Left lung (tissue), 10 donors: ENCODE data around the gene KAT7. TPM values are rescaled to one million over a fixed set of nuclear protein-coding genes. Genes with fewer than 3 reads are reported as not detected.
"Not testable (repeated sequence)": the region's sequence is repeated elsewhere in the genome, so short reads cannot be mapped to it uniquely, and the experiment has no call there.

ENCODE experiments used
- ATAC-seq: fragments of 200-7000 bp; cut with Tn5 transposase; one replicate; pipeline ENCODE4 v1.9.1; 2020; ENCODE audit warnings: moderate library complexity
- DNase-seq, 4 donors: peaks; one replicate each; pipeline ENCODE4 v3.0.0-alpha.2; 2013 to 2020
- H3K27ac ChIP-seq, 2 donors: fragments of 200-600 bp; sonication (generic) in 1 of 2; one replicate each; pipeline versions ENCODE4 v1.5.0 to v1.8.0; 2020 to 2021
- H3K27me3 ChIP-seq, 2 donors: fragments of 200-600 bp; sonication (generic) in 1 of 2; one replicate each; pipeline versions ENCODE4 v1.5.0 to v1.8.0; 2020 to 2021
- H3K36me3 ChIP-seq, 2 donors: fragments of 200-600 bp; sonication (generic) in 1 of 2; one replicate each; pipeline versions ENCODE4 v1.5.0 to v1.8.0; 2020 to 2021
- H3K4me1 ChIP-seq, 2 donors: fragments of 200-600 bp; one replicate each; pipeline ENCODE4 v1.8.0; 2021
- H3K4me3 ChIP-seq, 2 donors: fragments of 200-600 bp; sonication (generic) in 1 of 2; one replicate each; pipeline versions ENCODE4 v1.5.0 to v1.8.0; 2020 to 2021; ENCODE audit warnings: mild to moderate bottlenecking in 1 of 2
- H3K9me3 ChIP-seq, 2 donors: fragments of 200-600 bp; sonication (generic) in 1 of 2; one replicate each; pipeline versions ENCODE4 v1.5.0 to v1.8.0; 2020 to 2021
- intact Hi-C, 2 donors: fragments of 100-400 bp; cut with DNase I; formaldehyde crosslinking; loops; one replicate each; pipeline versions ENCODE4 v1.11.2 to v1.14.2; 2022
- polyA plus RNA-seq, 6 donors: library from polyadenylated mRNA; unstranded; fragments of 120-200 nt; gene quantifications; one replicate each; pipeline ENCODE4 v1.2.1, GENCODE V29; 2013; ENCODE audit not compliant: insufficient read length in 6 of 6
- total RNA-seq, 2 donors: library from RNA; stranded (reverse); fragmentation: NEBNext Ultra II Directional; extraction: Animal tissue kit (Norgen Biotek cat#: 25700); gene quantifications; one replicate each; pipeline ENCODE4 v1.2.1, GENCODE V29; 2021
- TF ChIP-seq, protein P1 (sequence below), 2 donors: fragments of 200-600 bp; sonication (generic) in 1 of 2; IDR thresholded peaks; one replicate each; pipeline versions ENCODE4 v1.5.0 to v1.8.0; 2021; ENCODE audit warnings: antibody characterized with exemption in 2 of 2
- donor health status: DM: no; HTN: yes; CAD: no.
- donor health status: DM: no; HTN: no; CAD: no.

The KAT7 gene
- total and polyA plus RNA-seq, 8 donors: 44.1 to 56.7 (median 51.5) TPM

DNA sequence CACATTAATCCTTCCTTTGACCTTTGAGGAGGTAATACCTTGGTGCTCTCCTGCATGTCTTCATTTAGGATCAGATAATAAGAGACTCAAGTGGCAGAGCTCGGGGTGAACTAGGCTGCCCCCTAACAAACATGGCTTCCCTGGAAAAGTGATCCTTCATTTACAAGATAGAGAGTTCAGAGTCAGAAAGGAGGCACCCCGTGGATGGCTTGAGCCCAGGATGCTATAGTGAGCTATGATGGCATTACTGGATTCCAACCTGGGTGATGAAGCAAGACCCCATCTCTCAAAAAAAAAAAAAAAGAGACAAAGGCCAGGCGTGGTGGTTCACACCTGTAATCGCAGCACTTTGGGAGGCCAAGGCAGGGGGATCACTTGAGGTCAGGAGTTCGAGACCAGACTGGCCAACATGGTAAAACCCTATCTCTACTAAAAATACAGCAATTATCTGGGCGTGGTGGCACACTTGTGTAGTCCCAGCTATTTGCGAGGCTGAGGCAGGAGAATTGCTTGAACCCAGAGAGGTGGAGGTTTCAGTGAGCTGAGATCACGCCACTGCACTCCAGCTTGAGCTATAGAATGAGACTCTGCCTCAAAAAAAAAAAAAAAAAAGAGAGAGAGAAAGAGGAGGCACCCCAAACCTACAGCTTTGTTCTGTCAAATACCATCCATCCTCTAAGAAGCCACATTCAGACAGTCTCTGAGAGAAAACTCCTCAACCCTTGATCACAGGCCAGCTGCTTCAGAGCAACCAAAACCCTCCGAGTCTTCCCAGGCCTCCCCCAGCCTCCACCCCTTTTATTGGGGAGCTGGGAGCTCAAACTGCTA lies 31.9 kb upstream of the KAT7 start:
- no peaks in the 10 kb centered on the region for H3K9me3 ChIP-seq
- no peak overlapping the region for H3K27ac ChIP-seq
- H3K36me3 ChIP-seq: peaks cover 0 to 11% of the 10 kb centered on the region in 2 donors
- no peak for ATAC-seq
- no peaks in the 10 kb centered on the region for H3K27me3 ChIP-seq
- H3K4me1 ChIP-seq: peaks cover 0 to 11% of the 10 kb centered on the region in 2 donors
- no peak overlapping the region for H3K4me3 ChIP-seq
- no peak for DNase-seq
- intact Hi-C loops: no loop called here
- TF ChIP-seq, protein P1, sequence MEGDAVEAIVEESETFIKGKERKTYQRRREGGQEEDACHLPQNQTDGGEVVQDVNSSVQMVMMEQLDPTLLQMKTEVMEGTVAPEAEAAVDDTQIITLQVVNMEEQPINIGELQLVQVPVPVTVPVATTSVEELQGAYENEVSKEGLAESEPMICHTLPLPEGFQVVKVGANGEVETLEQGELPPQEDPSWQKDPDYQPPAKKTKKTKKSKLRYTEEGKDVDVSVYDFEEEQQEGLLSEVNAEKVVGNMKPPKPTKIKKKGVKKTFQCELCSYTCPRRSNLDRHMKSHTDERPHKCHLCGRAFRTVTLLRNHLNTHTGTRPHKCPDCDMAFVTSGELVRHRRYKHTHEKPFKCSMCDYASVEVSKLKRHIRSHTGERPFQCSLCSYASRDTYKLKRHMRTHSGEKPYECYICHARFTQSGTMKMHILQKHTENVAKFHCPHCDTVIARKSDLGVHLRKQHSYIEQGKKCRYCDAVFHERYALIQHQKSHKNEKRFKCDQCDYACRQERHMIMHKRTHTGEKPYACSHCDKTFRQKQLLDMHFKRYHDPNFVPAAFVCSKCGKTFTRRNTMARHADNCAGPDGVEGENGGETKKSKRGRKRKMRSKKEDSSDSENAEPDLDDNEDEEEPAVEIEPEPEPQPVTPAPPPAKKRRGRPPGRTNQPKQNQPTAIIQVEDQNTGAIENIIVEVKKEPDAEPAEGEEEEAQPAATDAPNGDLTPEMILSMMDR (IDR thresholded peaks at IDR 0.05): no peak

DNA sequence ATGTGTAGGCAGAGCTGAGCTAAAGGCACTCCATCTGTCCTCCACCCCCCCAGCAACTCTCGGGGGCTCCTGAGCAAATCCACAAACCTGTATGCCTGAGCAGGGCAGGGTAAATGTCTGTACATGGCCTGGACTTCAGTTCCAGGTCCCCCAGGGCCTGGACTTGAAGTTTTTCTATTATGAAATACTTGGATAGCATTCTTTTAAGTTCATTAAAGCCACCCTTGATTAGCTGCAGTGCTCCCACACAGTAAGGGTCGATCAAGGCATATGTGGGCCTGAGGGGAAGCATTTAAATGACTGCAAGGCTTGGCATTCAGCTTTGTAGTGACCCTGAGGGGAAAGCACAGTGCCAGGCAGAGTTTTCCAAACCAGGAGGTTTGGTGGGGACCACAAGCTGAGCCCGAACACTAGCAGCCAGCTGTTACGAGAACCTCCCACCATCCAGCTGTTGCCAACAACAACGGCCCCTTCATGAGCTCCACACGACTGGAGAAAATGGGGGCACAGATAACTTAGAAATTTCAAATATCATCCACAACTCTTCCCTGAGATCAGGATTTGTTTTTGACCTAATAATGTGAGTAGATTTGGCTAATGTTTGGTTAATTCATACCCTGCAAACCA lies 31.2 kb upstream of the KAT7 start:
- peaks cover 0 to 11% of the 10 kb centered on the region in 2 donors for H3K4me1 ChIP-seq
- peaks cover 0 to 11% of the 10 kb centered on the region in 2 donors for H3K36me3 ChIP-seq
- DNase-seq: peak in 1 of 4 donors; percentile 21
- ATAC-seq: no peak
- H3K9me3 ChIP-seq: no peaks in the 10 kb centered on the region
- H3K27ac ChIP-seq: no peak overlapping the region
- TF ChIP-seq, protein P1 (IDR thresholded peaks at IDR 0.05): no peak
- intact Hi-C loops: no loop called here
- H3K4me3 ChIP-seq: no peak overlapping the region
- no peaks in the 10 kb centered on the region for H3K27me3 ChIP-seq

DNA sequence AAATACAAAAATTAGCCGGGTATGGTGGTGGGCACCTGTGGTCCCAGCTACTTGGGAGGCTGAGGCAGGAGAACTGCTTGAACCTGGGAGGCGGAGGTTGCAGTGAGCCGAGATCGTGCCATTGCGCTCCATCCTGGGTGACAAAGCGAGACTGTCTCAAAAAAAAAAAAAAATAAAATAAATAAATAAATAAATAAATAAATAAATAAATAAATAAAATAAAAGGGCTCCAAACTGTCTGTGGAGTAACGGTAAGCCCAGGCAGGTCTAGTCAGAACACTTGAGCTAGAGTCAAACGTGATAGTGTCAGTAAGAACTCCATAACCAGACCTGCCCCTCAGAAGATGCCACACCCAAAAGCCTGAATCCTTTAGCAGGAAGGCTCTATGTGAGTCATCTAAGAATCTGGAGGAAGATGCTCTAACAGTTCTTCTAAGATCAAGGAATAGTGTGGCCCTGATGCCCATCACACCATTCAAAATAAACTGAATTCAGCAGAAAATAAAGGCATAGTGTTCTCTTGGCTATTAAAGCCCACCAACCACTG lies 29.9 kb upstream of the KAT7 start:
- ATAC-seq, DNase-seq, H3K27ac ChIP-seq, H3K9me3 ChIP-seq, H3K27me3 ChIP-seq, H3K4me3 ChIP-seq, intact Hi-C loops: not testable (repeated sequence)
- H3K36me3 ChIP-seq: peaks cover 0 to 11% of the 10 kb centered on the region in 2 donors
- peaks cover 6 to 18% of the 10 kb centered on the region in 2 donors for H3K4me1 ChIP-seq

DNA sequence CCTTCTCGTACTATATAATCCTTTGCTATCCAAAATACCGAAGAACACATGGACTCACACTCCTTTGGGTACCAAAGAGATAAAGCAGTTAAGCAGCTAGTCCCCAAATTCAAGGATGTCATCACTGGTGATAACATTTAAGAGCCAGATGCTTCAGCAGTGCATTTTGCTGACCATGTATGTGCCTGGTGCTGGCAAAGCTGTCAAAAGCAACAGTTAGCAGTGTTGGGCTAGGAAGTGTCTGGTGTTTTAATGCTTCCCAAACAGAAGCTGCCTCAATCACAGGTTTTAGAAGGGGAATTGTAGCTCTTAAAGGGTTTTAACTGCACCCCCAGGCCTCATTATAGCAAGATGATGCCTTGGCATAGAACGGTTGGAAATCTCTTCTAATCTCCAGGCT lies 29.3 kb upstream of the KAT7 start:
- DNase-seq: no peak
- no peak overlapping the region for H3K27ac ChIP-seq
- ATAC-seq: no peak
- no peaks in the 10 kb centered on the region for H3K9me3 ChIP-seq
- H3K27me3 ChIP-seq: no peaks in the 10 kb centered on the region
- H3K4me1 ChIP-seq: peaks cover 6 to 18% of the 10 kb centered on the region in 2 donors
- no peak overlapping the region for H3K4me3 ChIP-seq
- TF ChIP-seq, protein P1 (IDR thresholded peaks at IDR 0.05): no peak
- intact Hi-C loops: no loop called here
- H3K36me3 ChIP-seq: peaks cover 0 to 11% of the 10 kb centered on the region in 2 donors

DNA sequence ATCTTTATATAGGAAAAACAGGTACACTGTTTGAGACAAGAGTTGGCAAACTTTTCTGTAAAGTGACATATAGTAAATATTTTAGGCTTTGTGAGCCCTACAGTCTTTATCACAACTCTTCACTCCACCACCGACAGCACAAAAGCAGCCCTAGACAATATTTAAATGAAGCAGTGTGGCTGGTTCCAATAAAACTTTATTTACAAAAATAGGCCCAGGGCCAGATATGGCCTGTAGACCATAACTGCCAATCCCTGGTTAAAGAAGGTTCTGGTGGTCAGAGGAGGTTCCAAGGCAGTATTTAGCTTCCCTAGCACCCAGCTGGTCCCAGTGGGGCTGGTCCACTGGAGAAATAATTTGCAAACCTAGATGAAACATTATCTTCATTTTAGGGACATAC lies 28.2 kb upstream of the KAT7 start:
- Histone ChIP-seq H3K27ac (no peak overlapping the region), H3K9me3 (no peaks in the 10 kb centered on the region), H3K27me3 (no peaks in the 10 kb centered on the region), H3K36me3 (peaks cover 0 to 11% of the 10 kb centered on the region in 2 donors), H3K4me3 (no peak overlapping the region), H3K4me1 (peaks cover 6 to 21% of the 10 kb centered on the region in 2 donors)
- ATAC-seq (no peak), DNase-seq (no peak)
- intact Hi-C loops: no loop called here
- TF ChIP-seq, protein P1 (IDR thresholded peaks at IDR 0.05): no peak
